Vagina (tissue), 2 donors: ENCODE measurements around the gene BCAS3.

Source experiments
- POLR2A ChIP-seq, 2 donors: fragments of 450-650 bp; IDR thresholded peaks; one replicate each; pipeline ENCODE4 v1.6.1; 2017; ENCODE audit warnings: antibody characterized with exemption in 2 of 2, mild to moderate bottlenecking in 2 of 2, moderate library complexity in 2 of 2
- POLR2AphosphoS5 ChIP-seq, 2 donors: sonication (generic); formaldehyde crosslinking; IDR thresholded peaks; one replicate each; pipeline ENCODE4 v1.9.0; 2017; ENCODE audit warnings: antibody characterized with exemption in 2 of 2, mild to moderate bottlenecking in 2 of 2, low read depth in 1 of 2; ENCODE audit not compliant: insufficient read depth in 1 of 2
- TF ChIP-seq, protein P1 (sequence below), 3 experiments: fragments of 450-650 bp in 2 of 3; fragments of 200-600 bp in 1 of 3; sonication (generic) in 1 of 3; IDR thresholded peaks; one replicate each; pipeline ENCODE4 v1.5.1; 2017 to 2019; ENCODE audit warnings: antibody characterized with exemption in 3 of 3, mild to moderate bottlenecking in 2 of 3, moderate library complexity in 2 of 3

DNA sequence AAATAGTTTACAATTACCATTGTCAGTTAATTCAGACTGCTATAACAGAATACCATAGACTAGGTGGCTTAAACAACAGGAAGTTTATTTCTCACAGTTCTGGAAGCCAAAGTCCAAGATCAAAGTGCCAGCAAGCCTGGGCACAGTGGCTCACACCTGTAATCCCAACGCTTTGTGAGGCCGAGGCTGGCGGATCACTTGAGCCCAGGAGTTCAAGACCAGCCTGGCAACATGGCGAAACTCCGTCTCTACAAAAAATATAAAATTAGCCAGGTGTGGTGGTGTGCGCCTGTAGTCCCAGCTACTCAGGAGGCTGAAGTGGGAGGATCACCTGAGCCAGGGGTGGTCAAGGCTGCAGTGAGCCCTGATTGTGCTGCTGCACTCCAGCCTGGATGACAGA, 650.7 kb downstream of the BCAS3 start:
- TF ChIP-seq, protein P1, sequence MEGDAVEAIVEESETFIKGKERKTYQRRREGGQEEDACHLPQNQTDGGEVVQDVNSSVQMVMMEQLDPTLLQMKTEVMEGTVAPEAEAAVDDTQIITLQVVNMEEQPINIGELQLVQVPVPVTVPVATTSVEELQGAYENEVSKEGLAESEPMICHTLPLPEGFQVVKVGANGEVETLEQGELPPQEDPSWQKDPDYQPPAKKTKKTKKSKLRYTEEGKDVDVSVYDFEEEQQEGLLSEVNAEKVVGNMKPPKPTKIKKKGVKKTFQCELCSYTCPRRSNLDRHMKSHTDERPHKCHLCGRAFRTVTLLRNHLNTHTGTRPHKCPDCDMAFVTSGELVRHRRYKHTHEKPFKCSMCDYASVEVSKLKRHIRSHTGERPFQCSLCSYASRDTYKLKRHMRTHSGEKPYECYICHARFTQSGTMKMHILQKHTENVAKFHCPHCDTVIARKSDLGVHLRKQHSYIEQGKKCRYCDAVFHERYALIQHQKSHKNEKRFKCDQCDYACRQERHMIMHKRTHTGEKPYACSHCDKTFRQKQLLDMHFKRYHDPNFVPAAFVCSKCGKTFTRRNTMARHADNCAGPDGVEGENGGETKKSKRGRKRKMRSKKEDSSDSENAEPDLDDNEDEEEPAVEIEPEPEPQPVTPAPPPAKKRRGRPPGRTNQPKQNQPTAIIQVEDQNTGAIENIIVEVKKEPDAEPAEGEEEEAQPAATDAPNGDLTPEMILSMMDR (IDR thresholded peaks at IDR 0.05), result no peak
- TF ChIP-seq POLR2A (IDR thresholded peaks at IDR 0.05) (no peak), POLR2AphosphoS5 (IDR thresholded peaks at IDR 0.05; ENCODE audit: insufficient read depth in 1 of 2, low read depth in 1 of 2) (no peak)
